GM08714 (cell line): ENCODE results near the gene CD9.

Experiments
- H3K4me3 ChIP-seq: fragments of 200-500 bp; sonication (Bioruptor generic); 2 replicates; pipeline ENCODE4 v1.5.1; 2014; ENCODE audit warnings: mild to moderate bottlenecking, low read length, inconsistent platforms
- ZNF274 ChIP-seq: IDR thresholded peaks from 2 replicates; pipeline ENCODE4 v1.6.1; 2012; ENCODE audit warnings: mild to moderate bottlenecking, low read depth, low read length

Gene CD9

DNA sequence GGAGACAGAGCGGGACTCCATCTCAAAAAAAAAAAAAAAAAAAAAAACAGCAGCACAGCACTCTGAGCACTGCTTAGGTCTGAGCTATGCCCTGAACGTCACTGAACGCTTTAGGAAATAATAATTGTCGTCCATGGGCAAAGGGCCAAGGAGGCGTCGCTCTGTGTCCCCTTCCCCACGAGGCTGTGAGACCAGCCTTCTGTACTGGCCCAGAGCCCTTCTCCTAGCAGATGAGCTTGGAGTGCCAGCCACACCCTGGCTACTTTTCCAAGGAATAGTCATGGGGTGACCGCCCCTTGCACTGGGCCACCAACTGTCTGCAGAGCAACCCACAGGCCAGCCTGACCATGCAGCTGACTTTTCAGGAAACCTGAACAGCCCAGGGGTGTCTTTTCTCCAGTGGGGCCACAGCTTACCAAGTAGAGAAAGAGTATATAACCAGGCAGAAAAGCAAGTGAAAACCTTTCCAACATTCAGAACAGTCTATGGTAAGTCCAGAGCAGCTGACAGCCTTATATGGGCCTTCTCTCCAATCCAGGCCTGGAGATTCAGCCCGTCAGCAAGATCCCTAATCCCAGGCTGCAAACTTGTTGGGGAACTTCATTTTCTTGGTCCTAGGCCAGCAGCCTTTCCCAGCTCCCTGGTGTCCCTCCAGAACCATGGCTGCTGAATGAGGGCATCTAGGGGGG lies 28.5 kb downstream of the CD9 start:
- TF ChIP-seq ZNF274: no peak
- no peak overlapping the region for H3K4me3 ChIP-seq

DNA sequence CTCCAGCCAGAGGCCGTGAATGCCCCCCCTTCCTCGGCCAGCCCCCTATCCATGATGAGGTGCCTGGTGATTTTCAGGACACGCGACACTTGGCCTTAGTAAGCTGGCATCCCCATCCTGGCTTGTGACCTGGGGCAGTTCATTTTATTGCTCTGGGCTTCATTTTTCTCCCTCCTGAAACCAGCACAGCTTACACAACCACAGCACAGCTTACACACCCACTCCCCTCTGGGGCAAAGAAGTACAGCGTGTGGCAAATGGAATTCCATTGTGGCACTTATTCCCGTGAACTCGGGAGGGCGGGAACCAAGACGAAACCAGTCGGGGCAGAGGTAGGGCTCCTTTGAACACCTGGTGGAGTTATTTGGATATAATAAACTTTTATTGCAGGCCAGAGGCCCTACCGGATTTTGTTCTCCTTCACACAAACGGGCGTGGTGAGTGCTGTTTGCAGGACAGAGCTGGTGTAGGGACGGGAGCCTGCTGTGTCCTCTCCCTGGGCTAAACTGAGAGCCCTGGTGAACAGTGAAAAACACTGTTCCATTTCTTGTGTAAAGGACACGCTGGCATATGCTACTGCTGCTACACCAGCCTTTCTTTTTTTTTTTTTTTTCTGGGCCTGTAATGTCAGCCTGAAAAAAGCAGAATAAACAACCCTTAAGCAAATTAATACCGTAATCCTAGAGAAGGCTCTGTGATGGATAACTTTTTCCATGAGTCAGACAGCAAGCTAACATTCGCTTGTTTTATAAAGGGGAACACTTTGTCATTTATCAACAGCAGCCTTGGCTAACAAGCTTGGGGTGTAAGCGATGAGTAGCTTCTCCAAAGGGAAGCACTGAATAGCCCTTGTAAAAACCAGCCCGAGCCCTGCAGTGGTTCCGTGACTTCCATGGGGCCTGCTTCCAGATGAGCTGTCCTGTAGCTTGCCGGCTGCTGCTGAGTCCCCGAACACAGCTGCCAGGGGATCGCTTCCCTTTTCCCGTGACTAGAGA lies 29.3 kb downstream of the CD9 start:
- no peak for TF ChIP-seq ZNF274
- H3K4me3 ChIP-seq: no peak overlapping the region

DNA sequence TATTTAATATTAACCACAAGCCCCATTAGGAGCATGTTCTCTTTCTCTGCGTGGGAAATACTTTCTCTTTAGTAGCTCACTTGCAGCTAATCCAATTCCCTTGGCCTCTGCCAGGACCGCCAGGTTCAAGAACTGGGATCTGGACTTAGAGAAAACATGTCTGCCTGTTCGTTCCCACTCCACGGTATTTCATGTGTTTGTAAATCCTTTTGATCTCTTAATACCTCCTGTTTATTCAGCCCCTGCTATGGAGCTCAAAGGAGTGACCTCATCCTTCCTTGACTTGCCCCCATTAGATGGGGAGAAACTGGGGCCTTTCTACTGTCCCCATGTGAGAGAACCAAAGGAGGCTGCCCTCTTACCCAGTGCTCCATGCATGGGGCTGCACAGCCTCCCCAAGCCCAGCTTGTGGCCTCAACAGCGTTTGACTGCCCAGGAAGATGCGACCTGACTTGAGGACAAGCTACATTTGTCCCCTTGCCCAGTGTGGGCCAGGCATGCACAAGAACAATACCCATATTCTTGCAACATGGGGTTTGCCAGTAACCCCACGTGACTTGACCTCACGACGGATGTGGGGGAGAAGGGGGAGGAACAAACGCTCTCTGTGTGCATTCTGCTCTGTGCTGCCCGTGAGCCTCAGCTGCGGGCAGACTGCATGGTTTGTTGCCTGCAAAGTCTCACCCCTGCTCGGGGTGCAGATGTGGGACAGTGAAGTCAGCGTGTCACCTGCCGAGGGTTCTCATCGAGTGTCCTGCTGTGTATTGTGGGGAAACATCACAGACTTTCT lies 30.3 kb downstream of the CD9 start:
- H3K4me3 ChIP-seq: no peak overlapping the region
- no peak for TF ChIP-seq ZNF274

DNA sequence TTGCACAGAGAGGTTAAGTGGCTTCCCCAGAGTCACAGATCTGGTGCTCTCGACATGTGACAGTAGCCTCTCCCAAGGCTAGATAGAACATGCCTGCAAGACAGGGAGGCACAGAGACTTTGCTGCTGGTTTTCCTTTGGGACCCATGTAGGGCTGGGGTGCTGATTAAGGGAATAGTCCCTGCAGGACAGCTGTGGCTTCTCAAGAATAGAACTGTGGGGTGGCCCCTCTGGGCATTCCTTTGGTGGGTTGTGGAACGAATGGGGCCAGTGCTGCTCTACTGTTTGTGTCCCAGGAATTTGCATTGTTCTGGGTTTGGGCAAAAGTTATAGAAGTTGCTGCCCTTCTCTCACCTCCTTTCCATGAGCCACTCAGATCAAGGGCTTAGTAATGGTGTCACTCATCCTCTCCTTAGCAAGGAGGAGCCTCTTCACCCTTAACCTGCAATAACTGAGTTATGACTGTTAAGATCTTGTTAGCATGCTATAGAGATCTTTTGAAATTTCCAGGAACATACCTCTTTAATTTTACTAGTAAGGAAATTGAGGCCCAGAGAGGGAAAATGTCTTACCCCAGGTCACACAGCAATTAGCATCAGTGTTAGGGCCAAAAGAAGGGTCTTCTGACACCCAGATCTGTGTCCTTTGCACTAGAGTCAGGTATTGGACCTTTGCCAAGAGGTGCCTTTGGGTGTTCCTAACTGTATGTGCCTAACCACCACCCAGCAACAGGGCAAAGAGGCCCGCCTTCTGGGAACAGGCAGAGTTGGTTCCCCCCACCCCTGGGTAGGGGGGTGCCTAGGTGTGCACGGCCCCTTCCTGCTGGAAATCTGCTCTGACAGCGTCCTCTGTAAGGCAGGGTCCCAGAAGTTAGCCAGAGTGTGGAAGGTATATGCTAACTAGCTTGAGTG lies 31.4 kb downstream of the CD9 start:
- no peak for TF ChIP-seq ZNF274
- no peak overlapping the region for H3K4me3 ChIP-seq

DNA sequence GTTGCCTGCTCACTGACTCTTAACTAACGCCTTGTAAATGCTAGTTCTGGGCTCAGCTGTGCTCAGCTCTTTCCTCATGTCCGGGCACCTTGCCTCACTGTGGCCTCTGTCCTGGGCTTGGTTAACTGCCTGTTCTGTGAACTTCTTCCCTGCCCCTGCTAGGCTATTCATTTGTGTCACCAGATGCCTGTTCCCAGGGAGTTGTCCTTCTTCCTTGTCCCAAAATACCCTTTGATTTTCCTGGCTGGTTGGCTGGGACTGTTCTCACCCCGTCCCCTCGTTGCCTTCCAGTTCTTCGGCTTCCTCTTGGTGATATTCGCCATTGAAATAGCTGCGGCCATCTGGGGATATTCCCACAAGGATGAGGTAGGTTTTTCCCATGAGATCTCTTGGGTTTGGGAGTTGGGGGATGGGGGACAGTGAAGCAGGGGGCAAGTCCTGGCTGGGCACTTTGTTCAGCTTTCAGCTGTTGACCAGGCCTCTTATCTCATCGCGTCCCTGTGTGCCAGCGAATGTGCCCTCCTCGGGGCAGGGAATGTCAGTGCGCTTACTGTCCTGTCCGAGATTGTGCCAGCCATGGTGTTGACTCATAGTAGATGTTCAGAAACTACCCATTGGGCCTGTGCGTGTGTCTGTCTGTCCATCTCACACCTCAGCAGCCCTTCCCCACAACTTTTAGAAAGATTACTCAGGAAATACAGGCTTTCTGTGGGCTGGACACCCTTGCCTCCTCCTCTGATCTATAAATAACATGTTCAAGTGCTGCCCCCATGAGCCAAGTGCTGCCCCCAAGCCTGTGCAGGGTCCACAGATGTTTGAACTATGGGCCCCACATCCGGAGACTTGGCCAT lies 33.1 kb downstream of the CD9 start:
- no peak for TF ChIP-seq ZNF274
- no peak overlapping the region for H3K4me3 ChIP-seq

DNA sequence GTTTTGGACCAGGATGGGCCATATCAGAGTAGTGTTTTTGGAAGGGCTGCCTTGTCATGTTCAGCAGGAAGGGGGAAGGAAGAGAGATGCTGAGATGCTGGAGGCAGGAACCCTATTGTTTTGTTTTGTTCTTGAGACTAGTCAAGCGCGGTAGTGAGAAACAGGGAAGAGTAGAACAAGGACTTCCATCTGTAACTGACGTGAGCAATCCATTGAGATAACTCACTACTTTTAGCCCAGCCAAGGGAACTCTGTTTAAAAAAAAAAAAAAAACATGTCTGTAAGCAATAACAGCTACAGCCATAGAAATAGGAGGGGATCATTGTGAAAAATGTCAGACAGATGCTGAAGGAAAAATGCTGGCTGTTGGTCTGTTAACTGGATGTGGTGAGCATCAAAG lies 34.0 kb downstream of the CD9 start:
- no peak for TF ChIP-seq ZNF274
- H3K4me3 ChIP-seq: no peak overlapping the region

DNA sequence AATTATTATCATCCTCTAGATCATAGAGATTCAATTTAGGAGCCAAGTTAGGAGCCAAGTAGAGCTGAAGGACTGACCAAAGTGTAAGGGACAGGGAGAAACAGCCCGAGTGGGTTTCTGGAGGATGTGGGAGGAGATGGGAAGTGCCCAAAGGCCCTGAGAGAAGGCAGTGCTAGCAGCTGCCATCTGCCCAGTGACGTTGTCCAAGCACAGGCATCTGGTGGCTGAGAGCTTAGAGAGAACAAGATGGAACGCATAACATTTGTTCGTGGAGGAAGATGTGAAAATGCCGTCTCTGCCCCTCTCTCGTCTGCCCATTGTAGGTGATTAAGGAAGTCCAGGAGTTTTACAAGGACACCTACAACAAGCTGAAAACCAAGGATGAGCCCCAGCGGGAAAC lies 34.7 kb downstream of the CD9 start:
- TF ChIP-seq ZNF274: no peak
- H3K4me3 ChIP-seq: no peak overlapping the region

DNA sequence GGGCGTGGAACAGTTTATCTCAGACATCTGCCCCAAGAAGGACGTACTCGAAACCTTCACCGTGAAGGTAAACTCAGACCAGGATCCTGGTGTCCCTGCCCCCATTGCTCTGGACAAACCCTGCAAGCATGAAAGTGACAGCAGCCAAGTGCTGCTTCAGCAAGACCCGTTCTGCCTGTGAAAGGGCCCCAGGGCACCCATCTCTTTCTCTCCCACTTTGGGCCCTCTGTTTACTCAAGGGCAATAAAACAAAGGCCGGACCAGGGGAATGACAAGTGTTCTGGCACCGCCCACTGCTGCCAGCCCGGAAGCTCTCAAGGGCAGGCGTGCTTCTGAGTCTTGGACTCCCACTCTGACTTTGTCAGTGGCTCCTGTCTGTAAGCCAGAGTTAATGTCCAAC lies 35.3 kb downstream of the CD9 start:
- no peak overlapping the region for H3K4me3 ChIP-seq
- TF ChIP-seq ZNF274: no peak

DNA sequence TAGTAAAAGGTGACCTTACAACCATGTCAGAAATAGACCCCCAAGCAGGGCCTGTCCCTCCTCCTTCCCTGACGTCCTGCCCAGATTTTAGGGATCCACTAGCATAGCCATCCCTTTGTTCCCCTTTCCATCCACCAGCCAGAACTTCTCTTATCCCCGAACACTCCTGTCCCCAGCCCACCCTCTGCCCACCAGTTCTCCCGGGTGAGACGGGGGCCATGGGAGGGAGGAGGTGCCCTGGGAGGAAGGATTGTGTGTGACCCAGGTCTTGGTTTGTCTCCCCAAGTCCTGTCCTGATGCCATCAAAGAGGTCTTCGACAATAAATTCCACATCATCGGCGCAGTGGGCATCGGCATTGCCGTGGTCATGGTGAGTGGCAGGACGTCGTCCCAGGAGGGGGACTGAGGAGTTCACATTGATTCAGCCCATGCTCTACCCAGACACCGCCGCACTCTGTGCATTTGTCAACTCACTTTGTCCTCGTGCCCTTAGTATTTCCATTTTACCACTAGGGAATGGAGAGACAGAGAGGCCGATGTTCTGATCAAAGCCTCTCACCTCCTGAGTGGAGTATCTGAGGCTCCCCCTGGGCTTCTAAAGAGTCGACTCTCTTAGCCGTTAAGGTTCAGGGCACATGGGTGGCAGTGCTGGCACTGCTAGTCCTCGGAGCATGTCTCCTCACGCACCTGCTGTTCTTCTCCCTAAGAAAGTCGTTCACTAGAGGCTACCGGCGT lies 35.9 kb downstream of the CD9 start:
- H3K4me3 ChIP-seq: no peak overlapping the region
- TF ChIP-seq ZNF274: no peak

DNA sequence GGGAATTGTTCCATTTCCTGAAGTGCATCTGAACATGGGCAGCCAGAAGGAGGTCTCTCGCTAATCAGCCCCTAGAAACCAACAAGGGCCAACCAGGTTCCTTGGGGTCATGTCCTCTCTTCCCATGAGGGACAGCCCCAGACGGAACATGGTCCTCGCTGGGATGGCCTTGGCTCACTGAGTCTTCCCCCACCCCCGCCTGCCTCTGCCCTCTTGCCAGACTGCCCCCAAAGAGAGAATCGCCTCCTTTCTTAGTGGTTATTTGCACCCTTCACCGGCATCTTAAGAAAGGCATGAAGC lies 36.4 kb downstream of the CD9 start:
- H3K4me3 ChIP-seq: no peak overlapping the region
- no peak for TF ChIP-seq ZNF274

DNA sequence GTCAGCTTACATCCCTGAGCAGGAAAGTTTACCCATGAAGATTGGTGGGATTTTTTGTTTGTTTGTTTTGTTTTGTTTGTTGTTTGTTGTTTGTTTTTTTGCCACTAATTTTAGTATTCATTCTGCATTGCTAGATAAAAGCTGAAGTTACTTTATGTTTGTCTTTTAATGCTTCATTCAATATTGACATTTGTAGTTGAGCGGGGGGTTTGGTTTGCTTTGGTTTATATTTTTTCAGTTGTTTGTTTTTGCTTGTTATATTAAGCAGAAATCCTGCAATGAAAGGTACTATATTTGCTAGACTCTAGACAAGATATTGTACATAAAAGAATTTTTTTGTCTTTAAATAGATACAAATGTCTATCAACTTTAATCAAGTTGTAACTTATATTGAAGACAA lies 37.6 kb downstream of the CD9 start:
- no peak for TF ChIP-seq ZNF274
- no peak overlapping the region for H3K4me3 ChIP-seq

DNA sequence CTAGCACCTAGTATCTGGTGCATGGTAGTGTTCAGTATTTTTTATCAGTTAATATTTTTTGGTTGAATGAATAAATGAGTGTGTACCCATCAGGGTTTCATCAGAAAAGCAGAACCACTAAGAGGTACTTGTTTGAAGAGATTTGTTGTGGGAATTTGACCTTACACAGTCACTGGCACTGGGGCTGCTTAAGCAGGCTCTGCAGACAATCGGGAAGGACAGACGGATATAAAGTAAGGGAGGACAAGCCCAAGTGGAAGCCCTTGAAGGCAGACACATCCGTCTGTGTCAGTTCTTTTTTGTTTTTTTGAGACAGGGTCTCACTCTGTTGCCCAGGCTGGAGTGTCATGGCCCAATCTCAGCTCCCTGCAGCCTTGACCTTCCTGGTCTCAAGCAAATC lies 38.7 kb downstream of the CD9 start:
- no peak overlapping the region for H3K4me3 ChIP-seq
- no peak for TF ChIP-seq ZNF274
